ENCODE data around the gene MAPK12. TPM values are rescaled to one million over a fixed set of nuclear protein-coding genes. Genes with fewer than 3 reads are reported as not detected.

Gene MAPK12
- total and polyA plus RNA-seq, 10 of the 15 experiments (the other 5 are each of a cell fraction or from before 2014, with no cell fraction given), result 1.1 to 38.9 (median 16.3) TPM

DNA sequence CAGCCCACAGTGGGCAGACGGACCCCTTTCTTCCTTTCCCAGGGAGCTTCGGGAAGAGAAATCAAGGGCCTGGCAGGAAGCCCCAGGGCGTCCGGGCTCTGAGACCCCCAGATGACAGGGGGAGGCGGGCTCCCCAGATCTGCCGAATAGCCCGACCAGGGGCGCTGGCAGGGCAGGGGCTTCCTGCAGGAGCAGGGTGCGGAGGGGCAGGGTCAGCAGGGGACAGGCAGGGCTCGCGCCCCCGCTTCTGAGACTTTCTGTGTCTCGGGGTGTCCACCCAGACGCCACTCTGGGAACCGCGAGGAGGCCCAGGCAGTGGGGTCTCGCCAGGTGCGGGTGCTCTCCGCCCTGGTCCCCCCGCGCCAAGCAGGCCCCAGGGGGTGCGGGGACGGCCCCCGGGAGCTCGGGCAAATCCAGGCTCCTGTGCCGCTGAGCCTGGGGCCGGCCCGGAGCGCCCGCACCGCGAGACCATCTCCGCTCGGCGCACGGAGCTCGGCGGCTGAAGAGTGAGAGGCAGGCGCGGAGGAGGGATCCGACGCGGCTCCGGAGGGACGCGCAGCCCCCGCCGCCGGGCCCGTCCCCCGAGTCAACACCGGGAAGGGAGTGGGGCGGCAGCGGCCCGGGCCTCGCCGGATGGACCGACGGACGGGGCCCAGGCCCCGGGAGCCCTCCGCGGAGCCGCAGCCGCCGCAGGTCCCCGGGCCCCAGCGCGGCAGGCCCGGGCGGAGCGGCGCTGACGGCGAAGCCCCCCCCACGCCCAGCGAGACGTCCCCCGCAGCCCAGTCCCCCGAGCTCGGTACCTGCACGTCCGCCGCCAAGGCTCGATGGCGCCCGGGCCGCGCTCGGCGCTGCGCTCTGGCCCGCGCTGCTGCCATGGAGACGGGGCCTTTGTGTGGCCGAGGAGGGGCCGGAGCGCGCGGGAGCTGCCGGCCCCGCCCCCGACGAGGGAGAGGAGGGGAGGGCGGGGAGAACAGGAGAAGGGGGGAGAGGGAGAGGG lies 45.6 kb upstream of the MAPK12 start, which contains the start of gene PLXNB2:
PLXNB2 (minus strand) TSS at position 894 of the 997 bp plus-strand sequence. CDS start 17,062 bp downstream, outside the sequence.
- BruUV-seq (replicated peaks), result no TSS peak
- SMC1A ChIA-PET (ENCODE audit: uncharacterized antibody, unreplicated experiment), result interaction anchor here (1.1 to 4.2 kb wide), 3 partner anchors 14 to 35 kb away, joined by 3 to 21 read pairs (median 4); no protein-coding TSS in a partner anchor
- in situ Hi-C loops (cut with MboI), result no loop called here
- Histone ChIP-seq H3K4me2 (ENCODE audit: control insufficient read depth, insufficient read depth) (peak within 1 kb of the TSS; percentile 99), H3K9me3 (replicated peaks; ENCODE audit: control insufficient read depth, insufficient read depth, low read length) (no peaks in the 10 kb centered on the region), H3K79me2 (ENCODE audit: control insufficient read depth, insufficient read depth, low read length) (peaks cover 53% of the 10 kb centered on the region), H4K20me1 (ENCODE audit: control insufficient read depth, insufficient read depth) (peaks cover 4% of the 10 kb centered on the region; the same call in 1 of the 2 replicates), H3K4me1 (ENCODE audit: control insufficient read depth, insufficient read depth, low read length) (peaks cover 51% of the 10 kb centered on the region), H3K4me3 (peak within 1 kb of the TSS; percentile 91), H3K27ac (ENCODE audit: control insufficient read depth, insufficient read depth) (peak within 1 kb of the TSS; percentile 78), H3K36me3 (ENCODE audit: control insufficient read depth in 2 of 2, insufficient read depth in 2 of 2, low read length in 1 of 2) (peaks cover 0 to 2% of the 10 kb centered on the region in 2 experiments; a peak in 1 of 4 replicates), H3K27me3 (replicated peaks in 1 of 2; ENCODE audit: control insufficient read depth in 2 of 2, insufficient read depth in 2 of 2, low read length in 1 of 2) (no peaks in the 10 kb centered on the region), H3K9ac (ENCODE audit: control insufficient read depth, insufficient read depth, low read length) (peak within 1 kb of the TSS; percentile 96), H2AFZ (ENCODE audit: control insufficient read depth, low read depth, low read length) (no peak within 1 kb of the TSS)
- no peak for FAIRE-seq
- CTCF ChIA-PET, result interaction anchor here (0.6 to 4.0 kb wide), 7 partner anchors 21 to 314 kb away, joined by 3 to 17 read pairs (median 4); partner anchors contain the start of gene SCO2
- intact Hi-C loops (cut with micrococcal nuclease; ENCODE audit: unreplicated experiment), result no loop called here
- peak; percentile 37 for ATAC-seq
- under 1% methylated on average over 43 of the region's 105 CpGs for WGBS (ENCODE audit: insufficient coverage, insufficient replicate concordance, low lambda C conversion rate, missing lambda C conversion rate)
- POLR2A ChIA-PET, result interaction anchor here (0.6 to 3.8 kb wide), 6 partner anchors 7 to 314 kb away, joined by 3 to 22 read pairs (median 4); no protein-coding TSS in a partner anchor
- DNase-seq (ENCODE audit: low read depth, low spot score), result no peak
- RAD21 ChIA-PET (ENCODE audit: unreplicated experiment), result interaction anchor here (0.6 to 3.8 kb wide), 6 partner anchors 8 to 190 kb away, joined by 3 to 13 read pairs (median 5); no protein-coding TSS in a partner anchor
- TF ChIP-seq SMAD5 (IDR thresholded peaks at IDR 0.05; ENCODE audit: low read depth) (0 out of 2 replicates have a peak, but pooled peaks have one; percentile 32), BHLHE40 (IDR thresholded peaks at IDR 0.05; ENCODE audit: borderline replicate concordance in 1 of 2, low read depth in 2 of 2, low read length in 1 of 2) (peak in 1 of 2 experiments; percentile 26; a peak in 1 of 4 replicates), POLR2A (IDR thresholded peaks at IDR 0.05; ENCODE audit: low read depth, low read length) (peak; percentile 64), HCFC1 (IDR thresholded peaks at IDR 0.05; ENCODE audit: low read length) (no peak), LARP7 (IDR thresholded peaks at IDR 0.05) (peak; percentile 73; the same call in 1 of the 2 replicates), IKZF1 (conservative IDR thresholded peaks at IDR 0.05) (peak; percentile 66), EGR1 (IDR thresholded peaks at IDR 0.05; ENCODE audit: borderline replicate concordance in 1 of 2, low read depth in 2 of 2, low read length in 2 of 2) (peak in 1 of 2 experiments; percentile 40; a peak in 1 of 3 replicates), GATAD2B (conservative IDR thresholded peaks at IDR 0.05; ENCODE audit: low read depth) (peak; percentile 78), YY1 (IDR thresholded peaks at IDR 0.05; ENCODE audit: low read depth, low read length) (peak; percentile 84), ZNF622 (IDR thresholded peaks at IDR 0.05) (no peak), POU2F2 (IDR thresholded peaks at IDR 0.05; ENCODE audit: borderline replicate concordance, low read depth, low read length) (no peak), SREBF1 (IDR thresholded peaks at IDR 0.05; ENCODE audit: low read length) (no peak), NR2C1 (IDR thresholded peaks at IDR 0.05) (no peak), TCF3 (IDR thresholded peaks at IDR 0.05; ENCODE audit: borderline replicate concordance, insufficient read depth, low read depth, low read length) (no peak), RAD51 (IDR thresholded peaks at IDR 0.05) (no peak), CHD2 (IDR thresholded peaks at IDR 0.05; ENCODE audit: borderline replicate concordance, low read depth, low read length) (peak; percentile 24; the same call in 1 of the 2 replicates), PAX5 (IDR thresholded peaks at IDR 0.05; ENCODE audit: borderline replicate concordance, low read depth, low read length) (no peak), SMARCA5 (IDR thresholded peaks at IDR 0.05) (0 out of 2 replicates have a peak, but pooled peaks have one; percentile 54), MEF2B (IDR thresholded peaks at IDR 0.05; ENCODE audit: partially characterized antibody, poor library complexity, severe bottlenecking) (peak; percentile 12), NR2F1 (conservative IDR thresholded peaks at IDR 0.05) (peak; percentile 56; the same call in 1 of the 2 replicates), MXI1 (IDR thresholded peaks at IDR 0.05; ENCODE audit: low read depth, low read length) (peak; percentile 70), ZBTB11 (CRISPR knock-in tag; IDR thresholded peaks at IDR 0.05) (no peak)
